Stimulated activated CD4-positive, alpha-beta T cell treated with anti-CD3 and anti-CD28 coated beads, Interleukin-12 subunit alpha, Interleukin-12 subunit beta, amount 100 ng/mL, for 24 hours (primary cell): Measurements from ENCODE around the gene PIP4K2B.
"Not testable (repeated sequence)": the region's sequence is repeated elsewhere in the genome, so short reads cannot be mapped to it uniquely, and the experiment has no call there.

Experiments
- DNase-seq, 2 experiments: peaks; one replicate each; pipeline ENCODE4 v3.0.0-alpha.2; 2020; ENCODE audit warnings: low read depth in 2 of 2

The PIP4K2B gene

GRCh38 chr17:38799501-38800236, at the start of gene PIP4K2B:
Gene PIP4K2B, minus strand, starts transcription at chr17:38799556. Its CDS starts 132 bp downstream, at chr17:38799424.
- DNase-seq, result peak; percentile 78 to 89

- no peak for DNase-seq
These were observed 49.2 kb upstream of the PIP4K2B start for GRCh38 chr17:38848557-38848891.

GRCh38 chr17:38844261-38844757, 45.0 kb upstream of the PIP4K2B start:
- no peak for DNase-seq

GRCh38 chr17:38825762-38826247, 26.4 kb upstream of the PIP4K2B start:
- DNase-seq, result no peak

- peak; percentile 94 to 96 for DNase-seq
These were observed 25.8 kb upstream of the PIP4K2B start, which contains the start of gene CWC25 for GRCh38 chr17:38824899-38825761. Gene CWC25, minus strand, starts transcription at chr17:38825321. Its CDS starts 138 bp downstream, at chr17:38825183.

GRCh38 chr17:38815576-38816193, 16.3 kb upstream of the PIP4K2B start:
- DNase-seq, result no peak

GRCh38 chr17:38809828-38810227, 10.5 kb upstream of the PIP4K2B start:
- no peak for DNase-seq

- no peak for DNase-seq
These were observed 943 bp upstream of the PIP4K2B start for GRCh38 chr17:38800237-38800760.

GRCh38 chr17:38798614-38799500, 499 bp downstream of the PIP4K2B start:
- DNase-seq, result peak; percentile 4 to 29

GRCh38 chr17:38797828-38798227, 1.5 kb downstream of the PIP4K2B start:
- no peak for DNase-seq

- no peak for DNase-seq
These were observed 2.2 kb downstream of the PIP4K2B start for GRCh38 chr17:38797158-38797490.

GRCh38 chr17:38796451-38797157, 2.8 kb downstream of the PIP4K2B start:
- DNase-seq, result no peak

- no peak for DNase-seq
These were observed 5.1 kb downstream of the PIP4K2B start for GRCh38 chr17:38794221-38794620.

- no peak for DNase-seq
These were observed 8.2 kb downstream of the PIP4K2B start for GRCh38 chr17:38791162-38791561.

- not testable (repeated sequence) for DNase-seq
These were observed 9.1 kb downstream of the PIP4K2B start for GRCh38 chr17:38790148-38790707.

- no peak for DNase-seq
These were observed 10.2 kb downstream of the PIP4K2B start for GRCh38 chr17:38789185-38789584.

GRCh38 chr17:38787999-38788398, 11.4 kb downstream of the PIP4K2B start:
- DNase-seq, result not testable (repeated sequence)

GRCh38 chr17:38786372-38786771, 13.0 kb downstream of the PIP4K2B start:
- DNase-seq, result no peak

GRCh38 chr17:38783227-38783626, 16.1 kb downstream of the PIP4K2B start:
- DNase-seq, result no peak
